Bladder microvascular endothelial cell (primary cell): ENCODE measurements around the gene FARP2. TPM values are rescaled to one million over a fixed set of nuclear protein-coding genes. Genes with fewer than 3 reads are reported as not detected.

ENCODE experiments used
- total RNA-seq: library from RNA; depleted of rRNA; stranded (reverse); fragments of >200 nt; gene quantifications from 2 replicates; pipeline ENCODE4 v1.2.3, GENCODE V29; 2014

Gene FARP2
- total RNA-seq: 17.8 and 50.5 TPM in 2 replicates

GRCh38 chr2:241355983-241356870, at the start of gene FARP2:
FARP2 (plus strand) TSS chr2:241356285; CDS start chr2:241373108, 16,823 bp downstream.

GRCh38 chr2:241315093-241315878, 40.8 kb upstream of the FARP2 start, which contains the start of gene HDLBP:
HDLBP (minus strand) TSS chr2:241315672; CDS start chr2:241266869, 48,803 bp downstream.

GRCh38 chr2:241315879-241316631, 40.0 kb upstream of the FARP2 start, which contains the start of gene SEPTIN2:
SEPTIN2 (plus strand) TSS chr2:241315925; CDS start chr2:241324233, 8,308 bp downstream.

GRCh38 chr2:241508240-241509154, 152.4 kb downstream of the FARP2 start, which contains the start of gene STK25:
STK25 (minus strand) TSS chr2:241508584; CDS start chr2:241508035, 549 bp downstream.

Other genes starting within 250 kb of the FARP2 start
- gene PASK, start 206.8 kb upstream of the FARP2 start, total RNA-seq: 4.7 and 5.4 TPM in 2 replicates
- gene PPP1R7, start 205.8 kb upstream of the FARP2 start, total RNA-seq: 39.6 and 43.7 TPM in 2 replicates
- 0.32 and 0.76 TPM in 2 replicates for gene ANO7, start 167.6 kb upstream of the FARP2 start, total RNA-seq
- gene HDLBP, start 40.6 kb upstream of the FARP2 start, total RNA-seq: 522 and 840 TPM in 2 replicates
- gene SEPTIN2, start 40.4 kb upstream of the FARP2 start, total RNA-seq: 384 and 653 TPM in 2 replicates
- gene STK25, start 152.3 kb downstream of the FARP2 start, total RNA-seq: 359 and 519 TPM in 2 replicates
- 34.8 and 102 TPM in 2 replicates for gene BOK, start 202.5 kb downstream of the FARP2 start, total RNA-seq